ENCODE results near the gene FBXO10.
A peak's percentile ranks its signal among the peaks of the same experiment; 100 is the strongest.
"Not testable (repeated sequence)": the region's sequence is repeated elsewhere in the genome, so short reads cannot be mapped to it uniquely, and the experiment has no call there.

FBXO10 gene

DNA sequence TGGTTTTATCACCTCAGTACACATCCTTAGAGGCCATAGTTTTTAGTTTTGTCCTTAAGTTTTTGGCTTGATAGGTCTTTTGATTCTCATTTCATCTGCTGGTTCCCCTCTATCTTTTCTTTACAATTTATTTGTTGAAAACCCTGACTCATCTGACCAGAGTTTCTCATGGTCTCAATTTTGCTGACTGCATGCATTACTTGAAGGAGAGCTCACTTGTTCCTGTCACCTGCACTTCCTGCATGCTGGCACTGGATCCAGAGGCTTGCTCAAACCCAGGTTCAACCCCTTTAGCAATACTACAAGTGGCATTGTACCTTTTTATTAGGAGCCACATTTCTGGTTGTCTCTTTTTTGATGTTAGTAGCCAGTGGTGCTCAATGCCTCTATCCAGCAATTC is 26.7 kb downstream of the FBXO10 start:
- peak; percentile 9 for DNase-seq

- DNase-seq: no peak
Observed at GRCh38 chr9:37547328-37547878, 28.8 kb downstream of the FBXO10 start.

GRCh38 chr9:37543468-37543867 is 32.7 kb downstream of the FBXO10 start:
- DNase-seq: no peak

- no peak for DNase-seq
Observed at GRCh38 chr9:37542895-37543294, 33.3 kb downstream of the FBXO10 start.

- DNase-seq: no peak
Observed at GRCh38 chr9:37542488-37542887, 33.7 kb downstream of the FBXO10 start.

DNA sequence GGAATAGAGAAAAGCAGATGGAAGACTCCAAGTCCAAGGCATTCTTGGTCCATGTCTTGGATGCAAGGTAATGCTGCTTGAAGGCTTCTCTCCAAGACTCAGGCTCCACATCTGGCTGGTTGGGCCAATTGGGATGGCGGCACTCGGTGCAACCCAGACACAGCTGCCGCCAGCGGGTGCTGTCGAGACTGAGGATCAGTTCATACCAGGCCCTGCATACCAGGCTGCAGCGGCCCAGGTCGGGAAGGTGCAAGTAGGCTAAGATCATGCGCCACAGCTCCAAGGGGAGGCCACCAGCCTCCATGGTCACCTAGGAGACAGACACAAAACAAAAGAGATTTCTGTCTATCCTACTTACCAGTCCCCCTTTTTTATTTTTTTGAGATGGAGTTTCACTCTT is 34.7 kb downstream of the FBXO10 start:
- DNase-seq: no peak

GRCh38 chr9:37540634-37541033 is 35.5 kb downstream of the FBXO10 start:
- no peak for DNase-seq

- DNase-seq: no peak
Observed at GRCh38 chr9:37539634-37540033, 36.5 kb downstream of the FBXO10 start.

DNA sequence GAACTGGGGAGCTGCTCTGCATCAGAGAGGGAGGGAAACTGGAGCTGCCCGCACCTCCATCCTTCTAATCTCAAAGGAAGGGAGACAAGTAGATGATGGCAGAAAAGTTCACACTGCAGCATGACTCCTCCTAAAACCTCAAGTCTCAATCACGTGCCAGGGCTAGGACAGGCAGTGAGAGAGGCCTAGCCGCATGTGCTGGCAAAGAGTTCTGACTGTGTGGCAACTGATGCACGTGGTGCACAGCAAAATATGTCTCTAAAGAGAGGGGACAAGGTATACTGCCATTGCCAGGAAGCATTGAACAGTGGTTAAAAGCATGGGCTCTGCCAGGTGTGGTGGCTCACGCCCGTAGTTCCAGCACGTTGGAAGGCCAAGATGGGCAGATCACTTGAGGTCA is 38.1 kb downstream of the FBXO10 start:
- no peak for DNase-seq

- DNase-seq: no peak
Observed at GRCh38 chr9:37534901-37535300, 41.3 kb downstream of the FBXO10 start.

DNA sequence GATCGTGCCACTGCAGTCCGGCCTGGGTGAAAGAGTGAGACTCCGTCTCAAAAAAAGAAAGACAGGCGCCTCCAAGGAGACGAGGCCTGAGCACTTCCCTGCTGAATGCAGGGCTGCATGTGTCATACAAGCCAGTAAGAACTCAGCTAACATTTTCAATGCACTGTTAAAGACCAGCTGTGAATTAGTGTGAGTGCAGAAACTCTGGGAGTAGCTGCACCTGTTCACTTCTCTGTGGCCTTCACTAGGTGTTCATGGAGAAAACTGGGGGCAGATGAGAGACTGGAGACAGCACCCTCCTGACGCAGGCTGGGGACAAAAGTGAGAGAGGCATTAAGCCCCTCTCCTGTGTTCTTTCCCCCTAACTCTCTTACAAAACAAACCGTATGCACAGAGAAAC is 41.8 kb downstream of the FBXO10 start:
- no peak for DNase-seq

- DNase-seq: peak; percentile 52
Observed at GRCh38 chr9:37531699-37532098, 44.5 kb downstream of the FBXO10 start.

- DNase-seq: peak; percentile 80
Observed at GRCh38 chr9:37528652-37529471, 47.3 kb downstream of the FBXO10 start.

- no peak for DNase-seq
Observed at GRCh38 chr9:37523916-37524315, 52.3 kb downstream of the FBXO10 start.

- no peak for DNase-seq
Observed at GRCh38 chr9:37522971-37523370, 53.2 kb downstream of the FBXO10 start.

DNA sequence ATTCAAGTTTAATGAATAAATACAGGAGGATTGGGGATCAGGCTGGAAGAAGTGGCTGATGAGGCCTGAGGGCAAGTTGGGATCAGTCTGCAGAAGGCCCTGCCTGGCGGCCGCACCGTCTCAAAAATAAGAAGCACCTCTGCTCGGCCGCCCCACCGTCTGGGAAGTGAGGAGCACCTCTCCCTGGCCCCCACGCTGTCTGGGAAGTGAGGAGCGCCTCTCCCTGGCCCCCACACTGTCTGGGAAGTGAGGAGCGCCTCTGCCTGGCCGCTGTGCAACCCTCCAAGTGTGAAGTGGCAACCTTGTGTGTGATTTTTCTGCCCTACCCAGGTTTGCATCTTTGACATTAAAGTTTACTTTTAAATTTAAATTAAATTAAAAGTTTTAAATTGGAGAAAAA is 55.1 kb downstream of the FBXO10 start:
- DNase-seq: no peak

- DNase-seq: no peak
Observed at GRCh38 chr9:37520641-37521040, 55.5 kb downstream of the FBXO10 start.

DNA sequence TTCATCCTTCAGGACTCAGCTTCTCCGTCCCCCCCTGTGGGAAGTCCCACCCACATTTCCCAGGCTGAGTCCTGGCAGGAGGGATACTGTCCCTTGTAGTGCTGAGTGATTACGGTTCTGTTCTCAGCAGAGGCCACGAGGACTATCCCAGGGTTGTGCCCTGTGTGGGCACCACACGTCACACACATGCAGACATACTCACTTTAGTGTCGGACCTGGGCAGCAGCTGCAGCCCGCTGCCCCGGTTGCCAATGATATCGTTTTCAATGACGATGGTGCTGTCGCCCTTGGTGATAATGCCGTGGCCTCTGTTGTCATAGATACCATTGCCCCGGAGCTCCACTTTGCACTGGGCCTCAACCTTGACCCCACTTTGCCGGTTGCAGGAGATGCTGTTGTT is 58.3 kb downstream of the FBXO10 start:
- DNase-seq: no peak

GRCh38 chr9:37515620-37516258 is 60.4 kb downstream of the FBXO10 start:
- no peak for DNase-seq

GRCh38 chr9:37514999-37515398 is 61.2 kb downstream of the FBXO10 start:
- DNase-seq: no peak

GRCh38 chr9:37514415-37514814 is 61.8 kb downstream of the FBXO10 start:
- not testable (repeated sequence) for DNase-seq

DNA sequence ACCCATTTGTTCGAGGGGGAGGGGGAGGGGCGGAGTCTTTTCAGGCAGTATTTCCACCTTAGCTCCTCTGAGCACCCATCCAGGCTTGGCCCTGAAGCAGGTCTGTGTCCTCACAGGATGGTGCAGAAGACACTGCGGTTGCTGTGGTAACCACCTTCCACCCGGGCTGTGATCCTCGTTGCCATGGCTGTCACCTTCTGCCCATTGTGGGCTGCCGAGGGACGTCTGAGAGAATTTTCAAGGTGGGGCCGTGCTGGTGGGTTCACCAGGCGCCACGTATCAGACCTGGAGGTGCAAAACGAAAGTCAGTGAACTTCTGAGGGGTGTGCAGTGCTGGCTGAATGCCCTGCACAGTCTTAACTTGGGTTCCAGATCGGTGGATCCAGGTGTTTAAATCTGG is 63.7 kb downstream of the FBXO10 start:
- no peak for DNase-seq

GRCh38 chr9:37511016-37512010 is 64.9 kb downstream of the FBXO10 start:
- DNase-seq: no peak

Measured in activated CD4-positive, alpha-beta T cell treated with anti-CD3 and anti-CD28 coated beads, Interleukin-2, Interleukin-6, amounts not matched to agents 100 ng/mL and 50 ng/mL, durations not matched to agents 16 hours and 8 hours (primary cell).